Tibial nerve (tissue), 4 donors: ENCODE data around the gene ZNF566.

ENCODE experiments used
- CTCF ChIP-seq, 5 experiments: fragments of 200-600 bp in 3 of 5; fragments of 450-650 bp in 2 of 5; sonication (generic) in 3 of 5; IDR thresholded peaks; one replicate each; pipeline ENCODE4 v1.5.1; 2016 to 2019; ENCODE audit warnings: antibody characterized with exemption in 5 of 5, mild to moderate bottlenecking in 3 of 5, moderate library complexity in 2 of 5
- EP300 ChIP-seq, 2 donors: sonication (generic); formaldehyde crosslinking; IDR thresholded peaks; one replicate each; pipeline ENCODE4 v1.6.1; 2017; ENCODE audit warnings: antibody characterized with exemption in 2 of 2, mild to moderate bottlenecking in 1 of 2
- POLR2A ChIP-seq, 2 donors: fragments of 450-650 bp; IDR thresholded peaks; one replicate each; pipeline ENCODE4 v1.6.1; 2017; ENCODE audit warnings: antibody characterized with exemption in 2 of 2, mild to moderate bottlenecking in 2 of 2, moderate library complexity in 2 of 2

- TF ChIP-seq CTCF (IDR thresholded peaks at IDR 0.05) (no peak), EP300 (IDR thresholded peaks at IDR 0.05) (no peak), POLR2A (IDR thresholded peaks at IDR 0.05) (no peak)
Measured at GRCh38 chr19:36489920-36490415, 607 bp upstream of the ZNF566 start.
